Measurements from ENCODE around the gene BBX.

The BBX gene

DNA sequence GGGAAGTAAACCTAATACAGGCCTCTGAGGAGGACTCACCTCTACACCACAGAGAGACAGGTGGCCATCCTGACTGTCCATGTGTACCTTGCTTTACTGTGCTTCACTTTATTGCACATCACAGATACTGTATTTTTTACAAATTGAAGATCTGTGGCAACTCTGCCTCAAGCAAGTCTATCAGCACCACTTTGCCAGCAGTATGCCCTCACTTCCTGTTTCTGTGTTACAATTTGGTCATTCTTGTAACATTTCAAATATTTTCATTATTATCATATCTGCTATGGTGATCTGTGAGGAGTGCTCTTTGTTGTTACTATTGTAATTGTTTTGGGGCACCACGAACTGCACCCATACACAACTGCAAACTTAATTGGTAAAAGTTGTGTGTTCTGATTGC, 78.0 kb downstream of the BBX start:
- DNase-seq (ENCODE audit: low read depth) = no peak

DNA sequence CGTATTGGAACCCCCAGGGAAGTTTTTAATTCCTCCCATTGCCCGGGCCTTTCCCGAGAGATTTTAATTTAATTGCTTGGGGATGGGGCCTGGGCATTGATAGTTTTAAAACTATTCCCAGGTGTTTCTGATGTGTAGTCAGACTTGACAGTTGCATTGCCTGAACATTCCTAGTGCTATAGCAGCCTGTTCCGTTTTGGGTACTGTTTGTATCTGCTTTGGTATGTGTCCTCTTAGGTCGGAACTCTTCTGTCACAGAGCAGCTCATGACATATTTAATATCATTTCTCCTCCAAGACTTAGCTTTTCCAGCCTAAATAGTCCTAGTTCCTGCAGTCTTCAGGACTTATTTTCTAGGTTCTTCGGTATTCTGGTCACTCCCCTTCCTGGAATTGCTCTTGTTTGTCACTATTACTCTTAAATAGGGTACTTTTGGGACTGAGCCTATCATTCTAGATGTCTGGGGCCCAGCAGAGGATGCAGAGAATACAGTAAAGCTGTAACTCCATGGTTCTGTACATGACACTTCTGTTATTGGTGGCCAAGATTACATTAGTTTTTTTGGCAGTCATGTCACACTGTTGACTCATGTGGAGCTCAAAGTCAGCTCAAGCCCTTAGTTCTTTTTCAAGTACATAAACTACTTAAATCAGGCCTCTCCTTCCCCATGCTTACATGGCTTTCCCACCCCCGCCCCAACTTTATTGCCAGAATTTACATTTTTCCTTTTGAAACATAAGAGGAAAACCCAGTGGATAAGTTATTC, 81.5 kb downstream of the BBX start:
- DNase-seq (ENCODE audit: low read depth) = no peak

DNA sequence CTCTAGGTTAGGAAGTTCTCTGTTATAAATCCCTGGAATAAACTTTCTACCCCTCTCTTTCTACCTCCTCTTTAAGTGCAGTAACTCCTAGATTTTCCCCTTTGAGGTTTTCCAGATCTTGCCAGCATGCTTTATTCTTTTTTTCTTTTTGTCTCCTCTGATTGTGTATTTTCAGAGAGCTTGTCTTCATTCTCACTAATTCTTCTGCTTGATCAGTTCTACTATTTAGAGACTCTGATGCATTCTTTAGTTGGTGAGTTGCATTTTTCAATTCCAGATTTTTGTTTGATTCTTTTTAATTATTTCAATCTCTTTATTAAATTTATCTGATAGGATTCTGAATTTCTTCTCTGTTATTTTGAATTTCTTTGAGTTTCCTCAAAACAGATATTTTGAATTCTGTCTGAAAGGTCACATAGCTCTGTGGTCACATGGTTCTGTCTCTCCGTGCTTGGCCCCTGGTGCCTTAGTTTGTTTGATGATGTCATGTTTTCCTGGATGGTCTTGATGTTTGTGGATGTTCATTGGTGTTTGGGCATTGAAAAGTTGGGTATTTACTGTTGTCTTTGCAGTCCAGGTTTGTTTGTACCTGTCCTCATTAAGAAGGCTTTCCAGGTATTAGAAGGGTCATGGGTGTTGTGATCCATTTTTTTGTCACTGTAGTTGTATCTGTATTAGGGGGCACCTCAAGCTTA, 89.2 kb downstream of the BBX start:
- no peak for DNase-seq (ENCODE audit: low read depth)

DNA sequence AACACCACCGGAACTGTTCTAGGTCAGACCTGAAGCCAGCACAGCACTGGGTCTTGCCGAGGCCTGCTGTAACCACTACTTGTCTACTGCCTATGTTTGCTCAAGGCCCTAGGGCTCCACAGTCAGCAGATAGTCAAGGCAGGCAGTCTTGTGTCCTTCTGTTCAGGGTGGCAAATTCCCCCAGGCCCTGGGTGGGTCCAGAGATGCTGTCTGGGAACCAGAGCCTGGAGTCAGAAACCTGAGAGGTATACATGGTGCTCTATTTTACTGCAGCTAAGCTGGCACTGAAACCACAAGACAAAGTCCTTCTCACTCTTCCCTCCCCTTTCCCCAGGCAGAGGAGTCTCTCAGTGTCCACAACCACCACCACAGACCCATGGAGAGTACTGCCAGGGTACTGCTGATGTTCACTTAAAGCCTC, 89.9 kb downstream of the BBX start:
- DNase-seq (ENCODE audit: low read depth) = no peak

DNA sequence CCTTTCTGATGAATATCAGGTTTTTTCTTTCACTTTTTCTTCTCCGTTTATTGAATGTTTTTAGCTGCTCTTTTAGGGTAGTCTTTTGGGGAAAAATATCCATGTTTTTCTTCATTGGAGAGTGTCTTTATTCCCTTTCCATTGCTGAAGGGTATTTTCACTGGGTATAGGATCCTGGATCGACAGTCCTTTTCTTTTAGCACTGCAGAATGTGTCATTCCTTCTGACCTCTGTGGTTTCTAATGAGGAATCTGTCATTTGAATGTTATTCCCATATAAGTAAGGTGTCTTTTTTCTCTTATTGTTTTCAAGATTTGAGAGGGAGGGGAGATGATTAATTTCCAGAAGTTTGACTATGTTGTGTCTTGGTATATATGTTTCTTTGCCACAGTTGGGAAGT, 96.8 kb downstream of the BBX start:
- DNase-seq (ENCODE audit: low read depth) = no peak

DNA sequence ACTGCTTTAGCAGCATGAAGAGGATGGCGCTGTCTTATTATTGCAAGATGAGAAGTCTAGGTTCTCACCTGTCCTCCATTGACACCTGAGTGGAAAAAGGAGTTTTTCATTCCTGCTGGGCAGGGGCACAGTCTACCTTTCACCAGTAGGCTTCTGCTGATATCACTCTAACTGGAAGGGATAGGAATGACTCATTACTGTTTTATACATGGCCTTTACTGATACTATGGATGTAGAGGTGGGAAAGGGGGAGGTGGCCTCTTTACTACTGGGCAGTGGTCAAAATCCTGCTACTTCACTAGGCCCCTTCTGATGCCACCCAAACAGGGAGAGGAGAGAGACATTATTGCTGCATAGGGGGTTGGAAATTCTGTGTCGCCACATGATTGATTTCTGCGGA, 97.8 kb downstream of the BBX start:
- DNase-seq (ENCODE audit: low read depth) = no peak

DNA sequence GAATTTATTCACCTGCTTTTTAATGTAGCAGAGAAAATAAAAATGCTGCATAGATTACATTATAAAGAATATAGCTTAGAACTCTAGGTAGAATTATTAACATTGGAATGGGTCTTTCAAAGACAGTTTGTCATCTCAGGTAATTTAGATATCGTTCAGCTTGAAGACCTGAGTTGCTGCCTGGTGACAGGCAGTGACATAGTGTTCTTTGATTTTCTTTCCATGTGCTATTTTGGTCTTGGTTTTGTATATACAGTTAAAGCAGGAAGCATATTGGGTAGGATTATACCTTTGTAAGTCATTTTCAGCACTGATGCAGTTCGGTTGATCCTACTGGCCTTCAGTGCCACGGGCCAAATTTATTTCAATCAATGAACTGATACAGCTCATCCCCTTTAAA, 98.7 kb downstream of the BBX start:
- DNase-seq (ENCODE audit: low read depth) = no peak

DNA sequence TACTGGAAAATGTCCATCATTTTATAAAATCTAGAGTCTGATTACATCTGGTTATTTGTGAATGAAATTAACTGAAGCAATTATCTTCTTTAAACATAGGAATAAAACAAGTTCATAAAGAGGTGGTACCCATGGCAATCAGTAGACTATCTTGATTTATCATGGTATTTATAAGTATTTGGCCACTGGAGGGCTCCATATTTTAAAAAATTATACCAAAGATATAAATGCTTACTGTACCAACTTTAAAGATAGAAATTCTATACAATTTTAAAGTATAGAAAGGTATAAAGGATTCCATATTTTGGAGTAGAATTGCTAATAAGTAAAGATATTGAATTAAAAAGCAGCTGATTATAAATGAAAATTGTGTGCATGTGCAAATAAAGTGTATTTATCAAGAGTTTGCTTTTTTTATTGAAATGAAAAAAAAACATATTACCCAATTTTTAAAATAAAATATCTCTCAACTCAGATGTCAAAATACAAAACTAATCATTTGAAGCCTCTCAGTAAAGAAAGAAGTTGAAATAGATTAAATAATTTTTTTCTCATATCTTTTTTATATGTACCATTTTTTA, 105.3 kb downstream of the BBX start:
- no peak for DNase-seq (ENCODE audit: low read depth)

DNA sequence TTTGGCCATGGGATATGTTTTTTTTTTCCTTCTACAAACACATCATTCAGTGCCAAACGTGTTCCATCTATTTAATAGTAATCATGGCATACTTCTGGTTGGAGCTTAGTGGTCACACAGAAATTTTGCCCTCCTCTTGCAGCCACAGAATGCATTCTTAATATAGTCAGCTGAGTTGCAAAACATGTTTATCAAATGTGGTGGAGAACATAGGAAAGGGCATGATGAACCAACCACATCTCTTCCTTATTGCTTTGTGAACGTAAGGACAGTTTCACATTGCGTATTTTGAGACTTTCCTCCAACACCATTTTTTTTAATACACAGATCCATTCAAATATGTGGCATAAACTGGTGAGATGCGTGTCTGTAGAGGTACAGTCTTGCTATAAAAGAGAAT, 106.8 kb downstream of the BBX start:
- DNase-seq (ENCODE audit: low read depth) = no peak

DNA sequence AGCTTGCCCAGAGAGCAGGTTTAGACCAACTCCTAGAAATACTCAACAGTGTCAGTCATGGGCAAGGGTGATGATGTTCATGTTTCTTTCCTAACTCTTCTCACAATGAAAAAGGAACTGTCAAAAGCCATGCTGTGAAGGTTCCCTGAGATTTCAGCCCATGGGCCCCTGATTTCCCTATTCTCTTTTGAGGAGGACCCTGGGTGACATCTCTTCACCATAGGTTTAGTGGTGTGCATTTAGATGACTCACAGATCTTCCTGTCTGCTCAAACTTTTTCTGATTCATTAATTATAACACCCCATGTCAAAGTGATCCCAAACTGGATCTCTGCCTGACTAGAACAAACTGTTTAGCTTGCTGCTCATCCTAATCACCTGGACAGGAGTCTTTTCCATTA, 108.0 kb downstream of the BBX start:
- DNase-seq (ENCODE audit: low read depth) = no peak

DNA sequence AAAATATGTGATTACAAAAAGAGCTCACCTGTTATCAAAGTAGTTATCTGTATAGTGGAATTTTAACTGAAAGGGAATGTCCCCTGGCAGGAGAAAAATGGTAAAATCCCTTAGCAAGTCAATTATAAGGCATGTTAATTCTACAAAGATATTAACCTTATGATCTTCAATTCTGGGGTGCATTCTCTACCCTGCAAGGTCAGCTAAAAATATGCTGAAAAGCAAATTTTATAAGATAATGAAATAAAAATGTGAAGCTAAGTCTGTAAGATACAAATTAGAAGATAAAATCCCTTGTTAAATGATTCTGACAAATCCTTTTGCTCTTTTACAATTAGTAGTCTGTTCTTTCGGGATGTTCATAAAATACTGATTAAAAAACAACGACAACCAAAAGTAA, 109.8 kb downstream of the BBX start:
- DNase-seq (ENCODE audit: low read depth) = no peak

DNA sequence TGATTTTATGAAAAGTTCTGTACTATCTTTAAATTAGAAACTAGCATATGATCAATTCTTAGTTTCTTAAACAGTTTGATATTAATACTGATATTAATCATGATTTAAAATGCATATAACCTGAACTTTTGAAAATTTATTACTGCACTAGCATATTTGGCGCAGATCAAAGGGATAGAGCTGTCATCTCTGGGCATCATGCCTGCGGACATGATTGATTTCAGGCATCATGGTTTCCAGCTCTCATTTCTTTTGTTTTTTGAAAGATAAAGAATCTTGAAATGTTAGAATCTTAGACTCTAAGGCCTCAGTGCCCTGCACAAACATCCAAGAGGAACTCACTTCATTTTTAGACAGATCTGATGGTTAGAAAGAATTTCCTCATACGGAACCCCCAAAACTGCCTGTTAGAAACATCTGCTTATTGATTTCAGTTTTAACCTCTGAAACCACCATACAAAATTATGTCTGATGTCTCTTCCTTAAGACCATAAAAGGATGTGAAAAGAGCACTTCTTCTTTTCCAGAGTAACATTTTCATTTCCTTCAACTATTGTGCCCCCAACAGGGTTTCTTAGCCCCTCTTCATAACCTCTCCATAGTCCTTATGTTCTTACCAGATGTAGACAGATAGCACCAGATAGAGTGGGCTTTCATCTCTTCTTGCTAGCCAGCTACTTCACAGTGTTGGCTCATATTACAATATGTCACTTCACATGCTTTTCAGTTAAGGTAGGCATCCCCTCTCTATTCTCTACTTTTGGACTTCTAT, 110.8 kb downstream of the BBX start:
- DNase-seq (ENCODE audit: low read depth) = no peak

DNA sequence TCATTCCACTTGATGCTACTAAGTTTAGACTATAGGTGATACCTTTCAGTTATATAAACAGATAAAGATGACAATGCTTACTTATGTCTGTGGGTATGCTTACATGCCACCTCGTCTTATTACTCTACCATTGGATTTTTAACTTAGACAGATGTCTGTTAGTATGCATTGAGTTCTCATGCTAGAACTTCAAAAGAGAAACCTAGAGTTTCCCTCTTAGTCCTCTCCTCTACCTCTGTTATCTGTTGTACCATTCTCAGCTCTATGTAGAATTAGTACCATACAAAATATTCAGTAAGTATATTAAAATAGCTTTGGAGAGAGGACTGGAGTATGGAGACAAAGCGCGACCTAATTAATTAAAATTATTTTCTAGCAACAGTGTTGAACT, 111.3 kb downstream of the BBX start:
- no peak for DNase-seq (ENCODE audit: low read depth)

DNA sequence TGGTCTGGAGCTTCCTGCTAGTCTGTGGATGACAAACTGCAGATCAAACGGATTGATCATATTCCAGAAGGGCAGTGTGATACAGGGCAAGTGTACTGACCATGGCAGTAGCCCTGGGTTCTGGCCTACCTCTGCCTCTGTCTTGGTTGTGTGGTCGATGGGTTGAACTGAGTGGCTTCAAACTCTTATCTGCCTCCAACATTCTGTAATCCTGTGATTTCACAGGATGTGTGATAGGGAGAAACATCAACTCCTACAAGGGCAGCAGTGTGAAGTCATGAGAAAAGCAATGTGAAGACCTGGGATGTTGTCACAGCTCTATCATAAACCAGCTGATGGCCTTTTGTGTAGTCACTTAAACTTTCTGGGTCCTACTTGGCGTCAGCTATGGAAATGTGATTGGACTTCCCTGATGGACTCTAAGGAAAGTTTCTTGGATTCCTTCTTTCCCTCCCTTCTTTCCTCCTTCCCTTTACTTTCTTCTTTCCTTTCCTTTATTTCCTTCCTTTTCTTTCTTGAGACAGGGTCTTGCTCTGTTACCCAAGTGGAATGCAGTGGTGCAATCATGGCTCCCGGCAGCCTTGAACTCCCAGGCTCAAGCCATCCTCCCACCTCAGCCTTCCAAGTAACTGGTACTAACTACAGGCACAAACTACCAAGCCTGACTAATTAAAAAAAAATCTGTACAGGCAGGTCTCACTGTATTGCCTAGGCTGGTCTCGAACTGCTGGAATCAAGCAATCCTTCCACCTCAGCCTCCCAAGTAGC, 114.8 kb downstream of the BBX start:
- no peak for DNase-seq (ENCODE audit: low read depth)

DNA sequence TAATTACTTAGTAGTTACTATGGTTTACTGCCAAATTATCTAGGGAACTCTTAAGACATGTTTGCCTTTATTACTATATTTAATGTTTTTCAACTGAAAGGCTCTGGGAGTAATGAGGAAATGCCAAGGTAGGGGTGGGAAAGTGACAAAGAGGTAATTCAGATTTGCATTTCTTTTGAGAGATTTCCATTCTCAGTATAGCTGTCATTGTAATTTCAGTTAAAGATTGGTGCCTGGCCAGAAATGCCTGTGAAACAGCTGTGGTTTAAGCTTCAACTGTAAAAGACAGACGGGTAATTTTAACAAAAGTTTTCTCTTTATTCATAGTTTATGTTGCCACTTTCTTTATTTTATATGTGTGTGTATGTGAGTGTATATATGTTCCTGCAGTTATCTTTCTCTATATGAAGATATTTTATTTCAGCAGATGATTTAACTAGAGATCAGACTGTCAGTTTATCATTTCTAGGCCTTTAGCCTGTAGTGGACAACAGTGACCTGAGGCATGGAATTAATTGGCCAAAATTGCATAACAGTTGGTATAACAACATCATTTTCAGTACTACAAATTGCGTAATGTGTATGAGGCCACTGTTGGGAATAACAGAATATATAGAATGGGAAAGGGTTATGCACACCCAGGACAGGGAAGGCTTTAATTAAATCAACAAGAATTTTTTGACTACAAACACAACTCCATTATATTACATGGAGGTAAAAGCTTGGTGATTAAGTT, 119.0 kb downstream of the BBX start:
- no peak for DNase-seq (ENCODE audit: low read depth)

DNA sequence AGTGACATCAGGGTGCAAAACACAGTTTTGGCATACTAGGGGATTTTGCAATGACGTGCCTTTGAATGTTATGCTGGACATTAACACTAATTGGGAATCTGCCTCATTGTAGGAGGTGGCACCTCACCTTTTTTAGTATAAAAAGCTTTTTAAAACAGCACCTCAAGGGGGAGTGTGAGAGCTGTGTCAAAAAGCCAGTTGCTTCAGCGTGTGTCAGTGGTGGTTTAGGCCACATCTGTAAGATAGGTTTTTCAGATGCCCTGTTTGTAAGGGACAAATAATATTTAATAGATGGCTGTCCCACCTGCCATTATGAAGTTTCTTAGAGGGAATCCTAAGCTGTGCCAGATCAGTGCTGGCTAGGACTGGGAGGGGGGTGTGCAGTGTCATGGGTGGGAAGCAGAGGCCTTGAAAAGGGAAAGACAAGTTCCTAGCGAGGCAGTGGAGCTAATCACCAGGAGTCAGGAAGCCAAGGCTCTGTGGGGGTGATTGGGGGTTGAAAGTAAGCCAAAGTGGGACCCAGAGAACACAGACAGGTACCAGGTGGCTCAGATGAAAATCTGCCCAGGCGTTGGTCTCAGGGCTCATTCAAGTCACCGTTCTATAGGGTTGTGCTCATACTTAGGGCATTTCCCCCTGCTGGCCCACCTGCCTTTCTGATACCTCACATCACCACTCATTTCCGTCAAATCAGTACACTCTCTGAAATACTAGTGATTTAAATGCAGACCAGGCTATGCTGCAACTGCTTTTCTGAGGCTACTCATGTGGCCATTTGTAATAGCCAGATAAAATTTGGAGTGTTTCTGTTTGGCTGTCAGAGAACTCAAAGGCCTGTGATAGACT, 120.5 kb downstream of the BBX start:
- DNase-seq (ENCODE audit: low read depth) = no peak

DNA sequence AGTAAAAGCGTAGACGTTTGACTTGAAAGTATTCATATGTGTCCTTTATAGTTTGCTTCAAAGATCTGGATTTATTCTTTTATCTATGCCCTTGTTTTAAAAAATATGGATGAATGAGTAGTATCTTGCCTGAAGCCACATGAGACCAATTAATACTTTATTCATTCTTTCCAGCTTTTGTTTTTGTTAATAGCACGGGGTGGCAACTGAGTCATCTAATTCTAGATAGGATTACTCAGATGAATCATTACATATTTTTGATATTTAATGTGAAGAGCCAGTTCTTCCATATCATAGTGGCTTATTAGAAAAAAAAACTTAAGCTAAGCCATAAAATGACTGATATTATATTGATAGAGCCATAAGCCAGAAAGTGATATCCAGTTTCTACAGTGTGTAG, 121.9 kb downstream of the BBX start:
- DNase-seq (ENCODE audit: low read depth) = no peak

DNA sequence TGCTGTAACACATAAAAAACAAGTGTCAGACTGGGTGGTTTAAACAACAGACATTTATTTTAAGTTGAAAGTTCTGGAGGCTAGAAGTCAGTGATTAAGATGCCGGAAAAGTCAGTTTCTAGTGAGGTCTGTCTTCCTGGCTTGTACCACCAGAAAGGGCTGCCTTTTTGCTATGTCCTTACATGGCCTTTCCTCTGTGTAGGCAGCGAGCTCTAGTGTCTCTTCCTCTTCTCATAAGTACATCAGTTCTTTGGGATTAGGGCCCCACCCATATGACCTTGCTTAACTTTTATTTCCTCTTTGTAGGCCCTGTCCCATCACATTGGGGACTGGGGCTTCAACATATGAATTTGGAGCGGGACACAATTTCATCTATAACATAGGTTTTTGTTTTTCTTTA, 128.0 kb downstream of the BBX start:
- no peak for DNase-seq (ENCODE audit: low read depth)

DNA sequence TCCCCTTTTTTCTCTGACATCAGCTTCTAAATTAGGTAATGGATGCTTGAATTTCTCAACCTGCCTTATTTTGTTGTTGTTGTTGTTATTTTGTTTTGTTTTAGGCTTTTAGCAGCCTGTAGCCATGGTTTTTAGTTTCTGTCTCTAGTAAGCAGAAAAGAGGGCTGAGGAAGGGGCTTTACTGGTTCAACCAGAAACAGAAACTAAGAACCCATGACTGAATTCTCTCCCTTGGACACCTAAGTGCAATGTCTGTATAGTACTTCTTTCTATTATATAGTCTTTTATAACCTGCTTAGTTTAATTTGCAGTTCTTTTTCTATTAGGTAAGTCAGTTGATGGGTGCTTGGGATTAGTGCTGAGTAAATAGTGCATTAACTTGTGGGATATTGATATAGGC, 129.0 kb downstream of the BBX start:
- no peak for DNase-seq (ENCODE audit: low read depth)

DNA sequence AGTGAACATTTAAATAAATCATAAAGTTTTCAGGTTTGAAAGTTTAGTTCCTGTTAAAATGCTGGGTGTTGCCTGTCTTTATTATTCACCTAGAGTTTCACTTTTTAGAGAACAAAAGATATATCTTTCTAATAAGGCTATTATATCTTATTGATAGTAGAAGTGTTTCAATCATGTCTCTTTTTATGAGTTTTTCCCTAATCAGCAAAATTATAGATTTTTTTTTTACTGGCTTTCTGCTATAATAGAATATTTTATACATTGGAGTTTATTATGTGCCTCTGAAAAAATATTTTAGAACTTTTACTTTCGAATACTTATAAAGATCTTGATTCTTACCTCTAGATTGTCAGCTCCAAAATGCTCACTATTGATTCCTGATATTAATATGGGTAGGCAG, 131.5 kb downstream of the BBX start:
- no peak for DNase-seq (ENCODE audit: low read depth)

Measured in T follicular helper cell (primary cell).